ENCODE results near the gene MRPL40.

GRCh38 chr22:19466848-19467752 is 34.8 kb downstream of the MRPL40 start:
- TF ChIP-seq CTCF (IDR thresholded peaks at IDR 0.05; ENCODE audit: extremely low read depth in 1 of 2, insufficient read depth in 1 of 2, low read depth in 1 of 2, low read length in 2 of 2) (no peak), POLR2AphosphoS5 (IDR thresholded peaks at IDR 0.05; ENCODE audit: insufficient read depth, low read depth, low read length) (no peak), EZH2 (IDR thresholded peaks at IDR 0.05; ENCODE audit: borderline replicate concordance, low read depth, low read length, severe bottlenecking) (no peak), POLR2A (IDR thresholded peaks at IDR 0.05; ENCODE audit: low read depth, low read length) (no peak), JUN (IDR thresholded peaks at IDR 0.05; ENCODE audit: borderline replicate concordance, insufficient read depth, insufficient read length, low read depth) (no peak), GATA2 (IDR thresholded peaks at IDR 0.05; ENCODE audit: insufficient read depth, insufficient read length, low read depth, low read length) (no peak), MYC (IDR thresholded peaks at IDR 0.05; ENCODE audit: low read depth, low read length) (no peak), FOS (IDR thresholded peaks at IDR 0.05; ENCODE audit: borderline replicate concordance, insufficient read depth, low read length) (no peak)
- TF ChIP-seq, protein P1, sequence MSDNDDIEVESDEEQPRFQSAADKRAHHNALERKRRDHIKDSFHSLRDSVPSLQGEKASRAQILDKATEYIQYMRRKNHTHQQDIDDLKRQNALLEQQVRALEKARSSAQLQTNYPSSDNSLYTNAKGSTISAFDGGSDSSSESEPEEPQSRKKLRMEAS (IDR thresholded peaks at IDR 0.05; ENCODE audit: insufficient read depth, insufficient read length) = no peak

Measured in endothelial cell of umbilical vein (primary cell).